GM23248 (cell line): Measurements from ENCODE around the gene MPC1. TPM values are rescaled to one million over a fixed set of nuclear protein-coding genes. Genes with fewer than 3 reads are reported as not detected.

Experiments
- DNase-seq: peaks from one replicate; pipeline ENCODE4 v3.0.0-alpha.2; 2015
- H2AFZ ChIP-seq: fragments of 200-600 bp; sonication (generic); 2 replicates; pipeline ENCODE4 v1.6.1; 2016; ENCODE audit warnings: antibody characterized with exemption
- H3F3A ChIP-seq: fragments of 200-600 bp; sonication (generic); 2 replicates; pipeline ENCODE4 v1.6.1; 2016; ENCODE audit warnings: mild to moderate bottlenecking, antibody characterized with exemption, mixed run types; ENCODE audit not compliant: insufficient read depth
- H3K27ac ChIP-seq: fragments of 200-600 bp; sonication (generic); 2 replicates; pipeline ENCODE4 v1.5.1; 2016; ENCODE audit warnings: mild to moderate bottlenecking
- H3K27me3 ChIP-seq: fragments of 200-600 bp; sonication (generic); replicated peaks from 2 replicates; pipeline ENCODE4 v1.6.1; 2016; ENCODE audit warnings: mild to moderate bottlenecking; ENCODE audit not compliant: insufficient read depth
- H3K36me3 ChIP-seq: fragments of 200-600 bp; sonication (generic); 2 replicates; pipeline ENCODE4 v1.6.1; 2016; ENCODE audit warnings: low read depth, mild to moderate bottlenecking
- H3K4me1 ChIP-seq: fragments of 200-600 bp; sonication (generic); 2 replicates; pipeline ENCODE4 v1.6.1; 2016; ENCODE audit warnings: mild to moderate bottlenecking; ENCODE audit not compliant: insufficient read depth
- H3K4me2 ChIP-seq: fragments of 200-600 bp; sonication (generic); one replicate; pipeline ENCODE4 v1.6.1; 2016; ENCODE audit warnings: mild to moderate bottlenecking; ENCODE audit not compliant: unreplicated experiment
- H3K4me3 ChIP-seq: fragments of 200-600 bp; sonication (generic); 2 replicates; pipeline ENCODE4 v1.5.1; 2016; ENCODE audit warnings: mild to moderate bottlenecking
- H3K79me2 ChIP-seq: fragments of 200-600 bp; sonication (generic); 2 replicates; pipeline ENCODE4 v1.6.1; 2016; ENCODE audit warnings: mild to moderate bottlenecking; ENCODE audit not compliant: insufficient read depth
- H3K9ac ChIP-seq: fragments of 200-600 bp; sonication (generic); 2 replicates; pipeline ENCODE4 v1.6.1; 2016; ENCODE audit warnings: mild to moderate bottlenecking
- H3K9me2 ChIP-seq: fragments of 200-600 bp; sonication (generic); 2 replicates; pipeline ENCODE4 v1.6.1; 2016; ENCODE audit warnings: mixed run types, mild to moderate bottlenecking, moderate library complexity; ENCODE audit not compliant: insufficient read depth
- H3K9me3 ChIP-seq: fragments of 200-600 bp; sonication (generic); one replicate; pipeline ENCODE4 v1.6.1; 2017; ENCODE audit warnings: low read depth
- H4K20me1 ChIP-seq: fragments of 200-600 bp; sonication (generic); 2 replicates; pipeline ENCODE4 v1.6.0; 2016; ENCODE audit not compliant: insufficient read depth
- EZH2 ChIP-seq: fragments of 200-600 bp; sonication (generic); IDR thresholded peaks from 2 replicates; pipeline ENCODE4 v1.6.1; 2018; ENCODE audit warnings: antibody characterized with exemption, mild to moderate bottlenecking; ENCODE audit not compliant: insufficient read depth, poor library complexity, severe bottlenecking
- EZH2phosphoT487 ChIP-seq: fragments of 200-600 bp; sonication (generic); IDR thresholded peaks from 2 replicates; pipeline ENCODE4 v1.6.1; 2018; ENCODE audit warnings: antibody characterized with exemption, moderate library complexity, mild to moderate bottlenecking, low read depth; ENCODE audit not compliant: insufficient read depth
- WGBS, 2 experiments: methylation state at CpG; one replicate each; pipeline ENCODE4 v1.1.6; 2015 to 2017; ENCODE audit warnings: low lambda C conversion rate in 2 of 2, low coverage in 1 of 2; ENCODE audit errors: missing lambda C conversion rate in 2 of 2; 5-methylcytosine and 5-hydroxymethylcytosine counted together
- in situ Hi-C: fragments of 300-500 bp; cut with MboI; formaldehyde crosslinking; loops from 2 replicates; pipeline ENCODE4 v1.15.0; 2020
- polyA plus RNA-seq: library from polyadenylated mRNA; unstranded; fragments of >200 nt; fragmentation: Nextera tagmentation; extraction: Ambion mirVana; gene quantifications from 2 replicates; pipeline ENCODE4 v1.2.1, GENCODE V29; 2016
- total RNA-seq: library from RNA; depleted of rRNA; stranded (reverse); fragments of >200 nt; shearing (Covaris generic); gene quantifications from 2 replicates; pipeline ENCODE4 v1.2.3, GENCODE V29; 2014

MPC1 gene
- total and polyA plus RNA-seq, 2 experiments from 2014 or later = 41.9 to 76.2 TPM

DNA sequence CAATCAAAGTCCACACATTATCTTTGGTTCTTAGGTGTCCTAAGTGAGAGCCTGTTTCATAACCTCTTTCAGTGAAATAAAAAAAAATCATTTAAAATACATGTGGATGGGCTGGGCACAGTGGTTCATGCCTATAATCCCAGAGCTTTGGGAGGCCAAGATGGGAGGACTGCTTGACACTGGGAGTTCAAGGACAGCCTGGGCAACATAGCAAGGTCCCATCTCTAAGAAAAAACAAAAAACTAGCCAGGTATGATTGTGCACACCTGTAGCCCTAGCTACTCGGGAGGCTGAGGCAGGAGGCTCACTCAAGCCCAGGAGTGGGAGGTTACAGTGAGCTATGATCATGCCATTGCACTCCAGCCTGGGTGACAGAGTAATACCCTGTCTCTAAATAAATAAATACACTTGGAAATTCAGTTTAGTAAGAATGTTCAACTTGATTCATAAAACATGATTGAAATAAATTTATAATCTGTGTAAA lies 3.6 kb downstream of the MPC1 start:
- Histone ChIP-seq H3K36me3 (no peaks in the 10 kb centered on the region), H3K4me2 (no peak overlapping the region), H3K4me1 (0 out of 2 replicates have a peak, but pooled peaks cover 4% of the 10 kb centered on the region), H3K4me3 (no peak overlapping the region), H3F3A (peaks cover 6% of the 10 kb centered on the region), H3K27ac (no peak overlapping the region), H3K9ac (no peak overlapping the region), H3K27me3 (no peaks in the 10 kb centered on the region), H3K9me3 (no peaks in the 10 kb centered on the region), H3K79me2 (peaks cover 28% of the 10 kb centered on the region; the same call in 1 of the 2 replicates), H4K20me1 (no peaks in the 10 kb centered on the region), H2AFZ (no peak overlapping the region), H3K9me2 (peaks cover 4% of the 10 kb centered on the region; the same call in 1 of the 2 replicates)
- WGBS, 2 experiments = 100% methylated on average over 1 of the region's 1 CpG
- no peak for DNase-seq
- TF ChIP-seq EZH2 (no peak), EZH2phosphoT487 (no peak)
- in situ Hi-C loops = no loop called here

DNA sequence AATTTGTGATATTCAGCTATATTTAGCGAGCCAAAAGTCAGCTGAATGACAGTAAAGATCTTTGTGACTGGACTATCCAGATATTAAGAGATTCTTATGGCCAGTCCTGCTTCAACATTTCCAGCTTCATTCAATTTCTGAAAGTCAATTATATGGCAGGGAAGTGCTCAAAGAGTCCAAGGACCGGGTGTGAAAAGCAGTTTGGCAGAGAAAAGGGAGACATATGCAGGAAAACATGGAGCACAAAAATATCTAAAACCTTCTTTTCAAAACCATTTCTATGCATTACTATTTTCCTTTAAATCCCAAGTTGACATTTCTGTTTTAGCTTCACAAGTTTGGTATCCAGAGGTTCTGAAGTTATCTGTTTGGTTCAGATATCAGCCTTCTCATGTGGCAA lies 5.0 kb downstream of the MPC1 start:
- H3K9me3 ChIP-seq = no peaks in the 10 kb centered on the region
- DNase-seq = no peak
- H2AFZ ChIP-seq = no peak overlapping the region
- H3K27me3 ChIP-seq = no peaks in the 10 kb centered on the region
- no peak overlapping the region for H3K9ac ChIP-seq
- H3K36me3 ChIP-seq = no peaks in the 10 kb centered on the region
- H3K4me1 ChIP-seq = 0 out of 2 replicates have a peak, but pooled peaks cover 4% of the 10 kb centered on the region
- peaks cover 28% of the 10 kb centered on the region; the same call in 1 of the 2 replicates for H3K79me2 ChIP-seq
- 69 to 70% methylated on average over 2 of the region's 2 CpGs for WGBS, 2 experiments
- H3K4me3 ChIP-seq = no peak overlapping the region
- in situ Hi-C loops = no loop called here
- no peak for TF ChIP-seq EZH2
- no peak for TF ChIP-seq EZH2phosphoT487
- H3K27ac ChIP-seq = no peak overlapping the region
- H3K9me2 ChIP-seq = peaks cover 4% of the 10 kb centered on the region; the same call in 1 of the 2 replicates
- no peaks in the 10 kb centered on the region for H3F3A ChIP-seq
- H4K20me1 ChIP-seq = no peaks in the 10 kb centered on the region
- H3K4me2 ChIP-seq = no peak overlapping the region

- Histone ChIP-seq H3K4me2 (no peak overlapping the region), H3K36me3 (no peaks in the 10 kb centered on the region), H3K9ac (no peak overlapping the region), H3F3A (no peaks in the 10 kb centered on the region), H3K9me2 (peaks cover 4% of the 10 kb centered on the region; the same call in 1 of the 2 replicates), H3K79me2 (peaks cover 10% of the 10 kb centered on the region; the same call in 1 of the 2 replicates), H2AFZ (no peak overlapping the region), H3K4me1 (no peaks in the 10 kb centered on the region), H3K27ac (no peak overlapping the region), H3K4me3 (no peak overlapping the region), H4K20me1 (no peaks in the 10 kb centered on the region), H3K9me3 (no peaks in the 10 kb centered on the region), H3K27me3 (no peaks in the 10 kb centered on the region)
- TF ChIP-seq EZH2 (no peak), EZH2phosphoT487 (no peak)
- in situ Hi-C loops = no loop called here
- DNase-seq = no peak
- WGBS, 2 experiments = 93 to 95% methylated on average over 1 of the region's 1 CpG
Measured at GRCh38 chr6:166375013-166375412, 7.7 kb downstream of the MPC1 start.

- no peaks in the 10 kb centered on the region for H3K36me3 ChIP-seq
Measured at GRCh38 chr6:166370489-166370888, 12.3 kb downstream of the MPC1 start.

More at GRCh38 chr6:166370489-166370888, 12.3 kb downstream of the MPC1 start:
- Histone ChIP-seq H4K20me1 (no peaks in the 10 kb centered on the region), H3K79me2 (no peaks in the 10 kb centered on the region), H3K4me3 (no peak overlapping the region), H3K4me2 (no peak overlapping the region), H3K9me3 (no peaks in the 10 kb centered on the region), H3K4me1 (peaks cover 5% of the 10 kb centered on the region), H3K9ac (no peak overlapping the region), H3K9me2 (peaks cover 4% of the 10 kb centered on the region; the same call in 1 of the 2 replicates), H2AFZ (no peak overlapping the region), H3F3A (peaks cover 9% of the 10 kb centered on the region; the same call in 1 of the 2 replicates), H3K27me3 (no peaks in the 10 kb centered on the region), H3K27ac (no peak overlapping the region)
- WGBS, 2 experiments = 95 to 97% methylated on average over 3 of the region's 3 CpGs
- DNase-seq = no peak
- no peak for TF ChIP-seq EZH2phosphoT487
- no peak for TF ChIP-seq EZH2
- in situ Hi-C loops = no loop called here
